ENCODE data around the gene GDF2.

Gene GDF2

GRCh38 chr10:47306387-47307210, 15.7 kb upstream of the GDF2 start:
- Histone ChIP-seq H3K4me3 (ENCODE audit: low read depth, low read length) (no peak overlapping the region), H3K4me1 (ENCODE audit: control insufficient read depth, insufficient read depth, low read length) (peaks cover 2% of the 10 kb centered on the region)

GRCh38 chr10:47307381-47307780, 14.9 kb upstream of the GDF2 start:
- Histone ChIP-seq H3K9ac (ENCODE audit: low read depth, low read length) (no peak overlapping the region), H3K4me3 (ENCODE audit: low read depth, low read length) (no peak overlapping the region), H3K4me1 (ENCODE audit: control insufficient read depth, insufficient read depth, low read length) (peaks cover 2% of the 10 kb centered on the region), H3K9me3 (ENCODE audit: control insufficient read depth, insufficient read depth, low read length) (no peaks in the 10 kb centered on the region), H3K27me3 (ENCODE audit: control insufficient read depth, insufficient read depth, low read length) (peaks cover 11% of the 10 kb centered on the region), H3K36me3 (ENCODE audit: control insufficient read depth, insufficient read depth, low read length) (no peaks in the 10 kb centered on the region)

More at GRCh38 chr10:47306387-47307210, 15.7 kb upstream of the GDF2 start:
- Histone ChIP-seq H3K27me3 (ENCODE audit: control insufficient read depth, insufficient read depth, low read length) (peaks cover 18% of the 10 kb centered on the region), H3K9me3 (ENCODE audit: control insufficient read depth, insufficient read depth, low read length) (no peaks in the 10 kb centered on the region), H3K36me3 (ENCODE audit: control insufficient read depth, insufficient read depth, low read length) (no peaks in the 10 kb centered on the region), H3K9ac (ENCODE audit: low read depth, low read length) (no peak overlapping the region)

- Histone ChIP-seq H3K36me3 (ENCODE audit: control insufficient read depth, insufficient read depth, low read length) (no peaks in the 10 kb centered on the region), H3K27me3 (ENCODE audit: control insufficient read depth, insufficient read depth, low read length) (peaks cover 2% of the 10 kb centered on the region), H3K9ac (ENCODE audit: low read depth, low read length) (no peak overlapping the region), H3K4me3 (ENCODE audit: low read depth, low read length) (no peak overlapping the region), H3K9me3 (ENCODE audit: control insufficient read depth, insufficient read depth, low read length) (no peaks in the 10 kb centered on the region), H3K4me1 (ENCODE audit: control insufficient read depth, insufficient read depth, low read length) (peaks cover 2% of the 10 kb centered on the region)
Measured at GRCh38 chr10:47308775-47309174, 13.5 kb upstream of the GDF2 start.

GRCh38 chr10:47309408-47310089, 12.7 kb upstream of the GDF2 start:
- H3K36me3 ChIP-seq (ENCODE audit: control insufficient read depth, insufficient read depth, low read length) = no peaks in the 10 kb centered on the region
- H3K9me3 ChIP-seq (ENCODE audit: control insufficient read depth, insufficient read depth, low read length) = no peaks in the 10 kb centered on the region
- peaks cover 2% of the 10 kb centered on the region for H3K4me1 ChIP-seq (ENCODE audit: control insufficient read depth, insufficient read depth, low read length)
- H3K27me3 ChIP-seq (ENCODE audit: control insufficient read depth, insufficient read depth, low read length) = peaks cover 2% of the 10 kb centered on the region
- no peak overlapping the region for H3K9ac ChIP-seq (ENCODE audit: low read depth, low read length)
- no peak overlapping the region for H3K4me3 ChIP-seq (ENCODE audit: low read depth, low read length)

- H3K36me3 ChIP-seq (ENCODE audit: control insufficient read depth, insufficient read depth, low read length) = no peaks in the 10 kb centered on the region
- peaks cover 2% of the 10 kb centered on the region for H3K27me3 ChIP-seq (ENCODE audit: control insufficient read depth, insufficient read depth, low read length)
- H3K9me3 ChIP-seq (ENCODE audit: control insufficient read depth, insufficient read depth, low read length) = no peaks in the 10 kb centered on the region
- H3K4me1 ChIP-seq (ENCODE audit: control insufficient read depth, insufficient read depth, low read length) = no peaks in the 10 kb centered on the region
- H3K9ac ChIP-seq (ENCODE audit: low read depth, low read length) = no peak overlapping the region
- H3K4me3 ChIP-seq (ENCODE audit: low read depth, low read length) = no peak overlapping the region
Measured at GRCh38 chr10:47310090-47310505, 12.2 kb upstream of the GDF2 start.

GRCh38 chr10:47311193-47311931, 10.9 kb upstream of the GDF2 start:
- Histone ChIP-seq H3K9ac (ENCODE audit: low read depth, low read length) (no peak overlapping the region), H3K27me3 (ENCODE audit: control insufficient read depth, insufficient read depth, low read length) (peaks cover 2% of the 10 kb centered on the region), H3K36me3 (ENCODE audit: control insufficient read depth, insufficient read depth, low read length) (no peaks in the 10 kb centered on the region), H3K4me3 (ENCODE audit: low read depth, low read length) (no peak overlapping the region), H3K4me1 (ENCODE audit: control insufficient read depth, insufficient read depth, low read length) (no peaks in the 10 kb centered on the region), H3K9me3 (ENCODE audit: control insufficient read depth, insufficient read depth, low read length) (no peaks in the 10 kb centered on the region)

GRCh38 chr10:47311932-47312662, 10.2 kb upstream of the GDF2 start:
- H3K9me3 ChIP-seq (ENCODE audit: control insufficient read depth, insufficient read depth, low read length) = no peaks in the 10 kb centered on the region
- H3K27me3 ChIP-seq (ENCODE audit: control insufficient read depth, insufficient read depth, low read length) = peaks cover 2% of the 10 kb centered on the region
- H3K4me1 ChIP-seq (ENCODE audit: control insufficient read depth, insufficient read depth, low read length) = no peaks in the 10 kb centered on the region
- H3K36me3 ChIP-seq (ENCODE audit: control insufficient read depth, insufficient read depth, low read length) = no peaks in the 10 kb centered on the region
- no peak overlapping the region for H3K9ac ChIP-seq (ENCODE audit: low read depth, low read length)
- no peak overlapping the region for H3K4me3 ChIP-seq (ENCODE audit: low read depth, low read length)

- Histone ChIP-seq H3K36me3 (ENCODE audit: control insufficient read depth, insufficient read depth, low read length) (no peaks in the 10 kb centered on the region), H3K27me3 (ENCODE audit: control insufficient read depth, insufficient read depth, low read length) (no peaks in the 10 kb centered on the region), H3K4me3 (ENCODE audit: low read depth, low read length) (no peak overlapping the region), H3K9ac (ENCODE audit: low read depth, low read length) (no peak overlapping the region), H3K4me1 (ENCODE audit: control insufficient read depth, insufficient read depth, low read length) (no peaks in the 10 kb centered on the region), H3K9me3 (ENCODE audit: control insufficient read depth, insufficient read depth, low read length) (no peaks in the 10 kb centered on the region)
Measured at GRCh38 chr10:47312663-47312995, 9.6 kb upstream of the GDF2 start.

GRCh38 chr10:47314416-47314970, 7.8 kb upstream of the GDF2 start:
- Histone ChIP-seq H3K9ac (ENCODE audit: low read depth, low read length) (no peak overlapping the region), H3K4me3 (ENCODE audit: low read depth, low read length) (no peak overlapping the region), H3K27me3 (ENCODE audit: control insufficient read depth, insufficient read depth, low read length) (no peaks in the 10 kb centered on the region), H3K36me3 (ENCODE audit: control insufficient read depth, insufficient read depth, low read length) (no peaks in the 10 kb centered on the region), H3K9me3 (ENCODE audit: control insufficient read depth, insufficient read depth, low read length) (no peaks in the 10 kb centered on the region), H3K4me1 (ENCODE audit: control insufficient read depth, insufficient read depth, low read length) (no peaks in the 10 kb centered on the region)

- no peaks in the 10 kb centered on the region for H3K9me3 ChIP-seq (ENCODE audit: control insufficient read depth, insufficient read depth, low read length)
- H3K27me3 ChIP-seq (ENCODE audit: control insufficient read depth, insufficient read depth, low read length) = no peaks in the 10 kb centered on the region
- no peak overlapping the region for H3K4me3 ChIP-seq (ENCODE audit: low read depth, low read length)
- no peaks in the 10 kb centered on the region for H3K36me3 ChIP-seq (ENCODE audit: control insufficient read depth, insufficient read depth, low read length)
- H3K9ac ChIP-seq (ENCODE audit: low read depth, low read length) = no peak overlapping the region
- H3K4me1 ChIP-seq (ENCODE audit: control insufficient read depth, insufficient read depth, low read length) = no peaks in the 10 kb centered on the region
Measured at GRCh38 chr10:47315421-47315820, 6.8 kb upstream of the GDF2 start.

GRCh38 chr10:47316131-47316530, 6.1 kb upstream of the GDF2 start:
- Histone ChIP-seq H3K9me3 (ENCODE audit: control insufficient read depth, insufficient read depth, low read length) (no peaks in the 10 kb centered on the region), H3K36me3 (ENCODE audit: control insufficient read depth, insufficient read depth, low read length) (no peaks in the 10 kb centered on the region), H3K9ac (ENCODE audit: low read depth, low read length) (no peak overlapping the region), H3K27me3 (ENCODE audit: control insufficient read depth, insufficient read depth, low read length) (no peaks in the 10 kb centered on the region), H3K4me1 (ENCODE audit: control insufficient read depth, insufficient read depth, low read length) (no peaks in the 10 kb centered on the region), H3K4me3 (ENCODE audit: low read depth, low read length) (no peak overlapping the region)
